K562 (cell line): ENCODE measurements around the gene AADAC. TPM values are rescaled to one million over a fixed set of nuclear protein-coding genes. Genes with fewer than 3 reads are reported as not detected.
"Not testable (repeated sequence)": the region's sequence is repeated elsewhere in the genome, so short reads cannot be mapped to it uniquely, and the experiment has no call there.

Experiments
- ATAC-seq: fragments of 200-7000 bp; cut with Tn5 transposase; 3 replicates; pipeline ENCODE4 v1.9.1; 2020; ENCODE audit warnings: moderate library complexity
- BruUV-seq: library from RNA; stranded (reverse); fragments of 400-500 nt; replicated peaks from 2 replicates; lab custom pipeline; 2021; lab: Mats Ljungman, UMichigan
- CTCF ChIA-PET: fragments of 300-600 bp; formaldehyde crosslinking; extraction: SDS; loops from one replicate; lab custom pipeline; 2021; ENCODE audit warnings: low intra/inter-chr PET ratio; lab: Yijun Ruan, JAX
- POLR2A ChIA-PET: fragments of 300-600, 350-650 bp; sonication (Branson Sonifier 250); formaldehyde crosslinking; extraction: SDS; loops from one replicate; lab custom pipeline; 2021; ENCODE audit warnings: antibody characterized with exemption, inconsistent platforms; lab: Yijun Ruan, JAX
- DNase-seq, 4 experiments: peaks; one replicate each; pipeline versions ENCODE4 v3.0.0 to v3.0.0-alpha.2; 2011 to 2018; ENCODE audit warnings: low spot score in 3 of 4, mixed read lengths in 3 of 4; ENCODE audit errors: extremely low read depth in 1 of 4
- FAIRE-seq: peaks from 2 replicates; lab custom pipeline; 2011; peaks lifted over from hg19 to GRCh38; lab: Jason Lieb, UNC
- H2AFZ ChIP-seq: 2 replicates; pipeline ENCODE4 v1.6.0; 2011; ENCODE audit warnings: low read depth, low read length, control low read depth, inconsistent platforms
- H3K27ac ChIP-seq: fragments of 200-600 bp; 3 replicates; pipeline ENCODE4 v1.8.0; 2011; ENCODE audit warnings: low read depth, mild to moderate bottlenecking, control low read depth, inconsistent platforms, low read length, moderate library complexity, mixed read lengths; ENCODE audit errors: extremely low read depth
- H3K27me3 ChIP-seq, 2 experiments: fragments of 300-600 bp in 1 of 2; 2 replicates in 1 of 2; 3 replicates in 1 of 2; pipeline versions ENCODE4 v1.6.0 to v1.8.0; 2011; ENCODE audit warnings: inconsistent platforms in 2 of 2, low read length in 2 of 2, mild to moderate bottlenecking in 1 of 2, mixed read lengths in 1 of 2, moderate library complexity in 1 of 2; ENCODE audit not compliant: control insufficient read depth in 2 of 2, insufficient read depth in 2 of 2
- H3K36me3 ChIP-seq: fragments of 300-600 bp; 3 replicates; pipeline ENCODE4 v1.8.0; 2011; ENCODE audit warnings: mild to moderate bottlenecking, low read length, inconsistent platforms; ENCODE audit not compliant: control insufficient read depth, insufficient read depth
- H3K4me1 ChIP-seq, 2 experiments: fragments of 200-600 bp in 1 of 2; replicated peaks in 1 of 2; 2 replicates in 1 of 2; 3 replicates in 1 of 2; pipeline versions ENCODE4 v1.5.1 to v1.8.0; 2011; ENCODE audit warnings: inconsistent platforms in 2 of 2, low read length in 2 of 2, mild to moderate bottlenecking in 1 of 2, mixed read lengths in 1 of 2, moderate library complexity in 1 of 2; ENCODE audit not compliant: control insufficient read depth in 2 of 2, insufficient read depth in 2 of 2
- H3K4me2 ChIP-seq: 2 replicates; pipeline ENCODE4 v1.6.1; 2011; ENCODE audit warnings: low read length, control low read depth, inconsistent platforms, mixed read lengths; ENCODE audit not compliant: insufficient read depth
- H3K4me3 ChIP-seq: fragments of 200-600 bp; sonication (generic), shearing (Covaris generic); 2 replicates; pipeline ENCODE4 v1.5.1; 2016; ENCODE audit warnings: control low read depth, inconsistent platforms
- H3K79me2 ChIP-seq: fragments of 200-600 bp; 3 replicates; pipeline ENCODE4 v1.8.0; 2011; ENCODE audit warnings: low read length, inconsistent platforms; ENCODE audit not compliant: control insufficient read depth, insufficient read depth
- H3K9ac ChIP-seq, 2 experiments: 2 replicates each; pipeline versions ENCODE4 v1.6.0 to v1.6.1; 2011; ENCODE audit warnings: low read depth in 2 of 2, low read length in 2 of 2, control low read depth in 1 of 2, inconsistent platforms in 1 of 2, mild to moderate bottlenecking in 1 of 2, mixed read lengths in 1 of 2; ENCODE audit not compliant: insufficient read depth in 1 of 2
- H3K9me1 ChIP-seq: one replicate; pipeline ENCODE4 v1.6.0; 2011; ENCODE audit warnings: inconsistent platforms, mild to moderate bottlenecking, low read length, moderate library complexity; ENCODE audit not compliant: control insufficient read depth, insufficient read depth
- H3K9me3 ChIP-seq: replicated peaks from 2 replicates; pipeline ENCODE4 v1.5.1; 2011; ENCODE audit warnings: low read depth, low read length, inconsistent platforms; ENCODE audit not compliant: control insufficient read depth, insufficient read depth
- H4K20me1 ChIP-seq: replicated peaks from 2 replicates; pipeline ENCODE4 v1.6.1; 2011; ENCODE audit warnings: low read length, inconsistent platforms, mixed read lengths; ENCODE audit not compliant: control insufficient read depth, insufficient read depth
- CXXC5 ChIP-seq: fragments of 250-450 bp; sonication (Bioruptor Pico); IDR thresholded peaks from 2 replicates; pipeline ENCODE4 v1.8.0; 2022; ENCODE audit warnings: inconsistent platforms, mild to moderate bottlenecking, moderate library complexity
- ZNF146 ChIP-seq: IDR thresholded peaks from one replicate; pipeline ENCODE4 v1.6.1; 2018; ENCODE audit warnings: missing compliant biosample characterization; ENCODE audit not compliant: unreplicated experiment
- WGBS: fragments of 100-300 bp; shearing (Covaris generic); methylation state at CpG from one replicate; pipeline ENCODE4 v1.1.6; 2016; ENCODE audit warnings: low coverage, mixed read lengths; ENCODE audit not compliant: insufficient coverage; ENCODE audit errors: missing lambda C conversion rate; 5-methylcytosine and 5-hydroxymethylcytosine counted together
- in situ Hi-C: fragments of 300-500 bp; cut with MboI; formaldehyde crosslinking; loops from 4 replicates; pipeline ENCODE4 v1.15.0; 2018; ENCODE audit warnings: inconsistent platforms, mixed read lengths
- intact Hi-C: fragments of 100-400 bp; cut with micrococcal nuclease; formaldehyde crosslinking; loops from 2 replicates; pipeline ENCODE4 v1.14.2; 2022
- polyA plus RNA-seq, 8 experiments: library from polyadenylated mRNA; depleted of rRNA in 4 of 8; stranded (reverse) in 5 of 8; unstranded in 3 of 8; fragments of >200 nt; fragmentation: Nextera tagmentation in 2 of 8; fragmentation: Illumina TruSeq in 1 of 8; extraction: Ambion mirVana in 2 of 8; extraction: Trizol in 1 of 8; gene quantifications; 2 replicates each; pipeline versions ENCODE4 v1.2.1 to v1.2.3, GENCODE V29; 2011 to 2014; ENCODE audit warnings: inconsistent platforms in 1 of 8, missing spikeins in 1 of 8
- total RNA-seq, 7 experiments: library from RNA; depleted of rRNA in 6 of 7; stranded (reverse); fragments of >200 nt in 6 of 7; fragmentation: Illumina TruSeq in 2 of 7; extraction: Trizol in 2 of 7; gene quantifications; 2 replicates each; pipeline versions ENCODE4 v1.2.1 to v1.2.3, GENCODE V29; 2011 to 2021; ENCODE audit warnings: low replicate concordance in 1 of 7
- TF ChIP-seq, protein P1 (sequence below), 2 experiments: fragments of 450-650 bp in 1 of 2; IDR thresholded peaks; 2 replicates each; pipeline ENCODE4 v1.6.1; 2011 to 2017; ENCODE audit warnings: low read depth in 2 of 2, antibody characterized with exemption in 1 of 2, borderline replicate concordance in 1 of 2, low read length in 1 of 2, mild to moderate bottlenecking in 1 of 2, mixed read lengths in 1 of 2; ENCODE audit not compliant: control insufficient read depth in 1 of 2

The AADAC gene
- total and polyA plus RNA-seq, 9 of the 15 experiments (the other 6 are each of a cell fraction or from before 2014, with no cell fraction given), result 0.47 TPM; not detected in 8

DNA sequence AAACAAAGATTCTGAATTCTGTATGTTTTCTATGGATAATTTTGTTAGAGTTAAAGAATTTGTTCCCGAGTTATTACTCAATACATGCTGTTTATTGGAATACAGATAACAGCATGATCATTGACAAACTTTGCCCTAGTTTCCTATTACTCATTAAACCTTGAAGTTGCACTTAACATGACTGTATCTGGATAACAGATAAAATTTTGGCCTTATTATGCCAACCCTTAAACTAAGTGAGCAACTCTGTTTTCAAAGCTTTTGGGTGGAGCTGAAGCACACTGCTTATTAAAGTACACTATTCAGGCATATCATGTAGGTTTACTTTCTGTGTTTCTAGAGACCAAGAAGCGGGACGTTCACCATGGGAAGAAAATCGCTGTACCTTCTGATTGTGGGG is at the start of gene AADAC (continued):
- TF ChIP-seq, protein P1, sequence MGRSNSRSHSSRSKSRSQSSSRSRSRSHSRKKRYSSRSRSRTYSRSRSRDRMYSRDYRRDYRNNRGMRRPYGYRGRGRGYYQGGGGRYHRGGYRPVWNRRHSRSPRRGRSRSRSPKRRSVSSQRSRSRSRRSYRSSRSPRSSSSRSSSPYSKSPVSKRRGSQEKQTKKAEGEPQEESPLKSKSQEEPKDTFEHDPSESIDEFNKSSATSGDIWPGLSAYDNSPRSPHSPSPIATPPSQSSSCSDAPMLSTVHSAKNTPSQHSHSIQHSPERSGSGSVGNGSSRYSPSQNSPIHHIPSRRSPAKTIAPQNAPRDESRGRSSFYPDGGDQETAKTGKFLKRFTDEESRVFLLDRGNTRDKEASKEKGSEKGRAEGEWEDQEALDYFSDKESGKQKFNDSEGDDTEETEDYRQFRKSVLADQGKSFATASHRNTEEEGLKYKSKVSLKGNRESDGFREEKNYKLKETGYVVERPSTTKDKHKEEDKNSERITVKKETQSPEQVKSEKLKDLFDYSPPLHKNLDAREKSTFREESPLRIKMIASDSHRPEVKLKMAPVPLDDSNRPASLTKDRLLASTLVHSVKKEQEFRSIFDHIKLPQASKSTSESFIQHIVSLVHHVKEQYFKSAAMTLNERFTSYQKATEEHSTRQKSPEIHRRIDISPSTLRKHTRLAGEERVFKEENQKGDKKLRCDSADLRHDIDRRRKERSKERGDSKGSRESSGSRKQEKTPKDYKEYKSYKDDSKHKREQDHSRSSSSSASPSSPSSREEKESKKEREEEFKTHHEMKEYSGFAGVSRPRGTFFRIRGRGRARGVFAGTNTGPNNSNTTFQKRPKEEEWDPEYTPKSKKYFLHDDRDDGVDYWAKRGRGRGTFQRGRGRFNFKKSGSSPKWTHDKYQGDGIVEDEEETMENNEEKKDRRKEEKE (IDR thresholded peaks at IDR 0.05; ENCODE audit: borderline replicate concordance in 1 of 2, control insufficient read depth in 1 of 2, low read depth in 2 of 2, low read length in 1 of 2), result no peak
- TF ChIP-seq CXXC5 (CRISPR knock-in tag), result no peak

DNA sequence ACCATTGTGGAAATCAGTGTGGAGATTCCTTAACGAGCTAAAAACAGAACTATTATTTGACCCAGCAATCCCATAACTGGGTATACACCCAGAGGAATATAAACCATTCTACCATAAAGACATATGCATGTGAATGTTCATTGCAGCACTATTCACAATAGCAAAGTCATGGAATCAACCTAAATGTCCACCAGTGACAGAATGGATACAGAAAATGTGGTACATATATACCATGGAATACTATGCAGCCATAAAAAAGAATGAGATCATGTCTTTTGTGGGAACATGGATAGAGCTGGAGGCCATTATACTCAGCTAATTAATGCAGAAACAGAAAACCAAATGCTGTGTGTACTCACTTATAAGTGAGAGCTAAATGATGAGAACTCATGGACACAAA is 49.2 kb upstream of the AADAC start:
- H3K4me1 ChIP-seq, H2AFZ ChIP-seq, H3K36me3 ChIP-seq, in situ Hi-C loops, ATAC-seq, FAIRE-seq, DNase-seq, H3K4me3 ChIP-seq, CTCF ChIA-PET, POLR2A ChIA-PET, H3K27me3 ChIP-seq, H3K9me3 ChIP-seq, H3K9me1 ChIP-seq, H4K20me1 ChIP-seq, H3K4me2 ChIP-seq, H3K9ac ChIP-seq, intact Hi-C loops, BruUV-seq, H3K79me2 ChIP-seq: not testable (repeated sequence)
- WGBS, result 12% methylated on average over 1 of the region's 1 CpG
- peak; percentile 72 for TF ChIP-seq ZNF146 (CRISPR knock-in tag)
- TF ChIP-seq, all 486 proteins: peak for 1; not testable (repeated sequence) for 485
- H3K27ac ChIP-seq, result not testable (repeated sequence)
